Tracheal epithelial cell (primary cell): ENCODE measurements around the gene HOXA3. TPM values are rescaled to one million over a fixed set of nuclear protein-coding genes. Genes with fewer than 3 reads are reported as not detected.

Source experiments
- total RNA-seq: library from RNA; depleted of rRNA; stranded (reverse); fragments of >200 nt; gene quantifications from 2 replicates; pipeline ENCODE4 v1.2.1, GENCODE V29; 2014

HOXA3 gene
- 0.85 and 1.7 TPM in 2 replicates for total RNA-seq

DNA sequence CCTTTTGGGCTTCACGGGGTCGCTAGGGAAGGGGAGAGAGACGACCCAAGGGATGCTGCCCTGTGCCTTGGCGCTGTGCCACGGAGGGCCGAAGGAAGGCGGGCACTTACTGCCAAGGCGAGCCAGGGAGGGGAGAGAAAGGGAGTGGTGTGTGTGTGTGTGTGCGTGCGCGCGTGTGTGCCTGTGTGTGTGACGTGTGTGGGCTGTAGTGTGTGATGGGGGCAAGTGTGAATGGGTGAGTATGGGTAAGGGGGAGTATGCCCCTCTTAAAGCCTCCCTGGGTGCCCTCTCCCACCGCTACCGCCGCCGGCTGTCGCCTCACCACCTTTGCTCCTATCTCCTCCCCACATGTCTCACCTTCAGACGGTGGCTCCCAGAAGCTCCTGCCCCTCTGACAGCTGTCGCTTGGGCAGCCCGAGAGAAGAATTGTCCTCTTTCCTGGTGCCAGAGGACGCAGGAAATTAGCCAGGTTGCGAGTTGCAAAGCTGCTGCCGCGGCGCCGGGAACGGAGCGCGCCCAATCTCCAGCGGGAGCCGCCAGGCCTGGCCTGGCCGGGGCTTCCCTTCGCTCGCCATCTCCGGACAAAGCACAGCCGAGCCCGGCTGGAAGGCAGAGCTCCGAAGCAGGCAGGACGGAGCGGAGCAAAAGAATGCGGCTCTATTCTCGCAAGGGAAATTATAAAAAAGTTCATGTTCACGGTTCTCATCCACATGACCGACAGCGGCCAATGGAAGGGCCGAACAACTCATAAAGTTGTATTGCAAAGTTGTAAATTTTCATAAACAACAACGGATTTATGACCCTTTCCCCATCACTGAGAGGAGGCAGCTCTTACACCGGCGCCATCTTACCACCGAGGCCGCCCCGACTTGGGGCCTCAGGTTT lies at the start of gene HOXA3:
Gene HOXA3, minus strand, starts transcription at position 653 of the 885 bp plus-strand sequence. CDS start 41,943 bp downstream, outside the sequence.

DNA sequence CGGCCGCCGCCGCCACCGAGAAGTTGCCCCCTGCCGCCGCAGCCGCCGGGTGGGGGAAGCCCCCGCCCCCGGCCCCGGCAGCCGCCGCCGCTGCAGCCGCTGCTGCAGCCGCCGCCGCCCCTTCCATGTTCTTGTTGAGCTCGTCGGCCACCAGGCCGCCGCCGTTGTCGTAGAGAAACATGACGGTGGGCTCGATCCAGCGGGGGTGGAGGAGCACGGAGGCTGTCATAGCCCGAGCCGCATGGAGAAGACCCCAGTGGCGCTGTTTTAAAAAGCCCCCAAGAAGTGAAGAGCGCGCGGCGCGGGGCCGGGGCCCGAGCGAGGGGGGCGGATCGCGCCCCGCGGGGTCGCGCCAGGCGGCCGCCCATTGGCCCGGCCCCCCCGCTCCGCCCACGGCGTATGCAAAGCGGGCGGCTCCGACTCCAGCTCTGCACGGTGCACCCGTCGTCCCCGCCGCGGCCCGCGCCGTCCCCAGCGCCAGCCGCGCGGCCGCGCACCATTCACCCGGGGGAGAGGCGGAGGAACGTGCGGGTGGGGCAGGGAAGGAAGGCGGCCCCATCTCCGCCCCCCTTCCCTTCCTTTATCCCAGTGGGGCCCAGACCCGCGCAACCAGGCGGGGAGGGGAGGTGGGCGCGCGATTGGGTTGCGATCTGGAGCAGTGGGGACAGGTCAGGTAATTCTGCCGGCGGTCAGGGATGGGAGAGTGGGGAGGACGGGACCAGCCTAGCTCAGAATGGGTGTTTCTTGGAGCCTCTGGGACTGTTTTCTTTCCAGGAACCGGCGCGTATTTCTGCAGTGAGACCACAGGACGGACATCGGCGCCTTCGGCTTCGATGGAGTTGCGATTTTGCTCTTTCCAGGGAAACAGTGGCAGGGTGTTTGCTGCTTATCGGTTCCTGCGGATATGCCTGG lies 47.7 kb upstream of the HOXA3 start, which contains the start of gene HOXA13:
Gene HOXA13, minus strand, starts transcription at position 243 of the 912 bp plus-strand sequence. Its CDS starts 14 bp downstream, at position 229.

DNA sequence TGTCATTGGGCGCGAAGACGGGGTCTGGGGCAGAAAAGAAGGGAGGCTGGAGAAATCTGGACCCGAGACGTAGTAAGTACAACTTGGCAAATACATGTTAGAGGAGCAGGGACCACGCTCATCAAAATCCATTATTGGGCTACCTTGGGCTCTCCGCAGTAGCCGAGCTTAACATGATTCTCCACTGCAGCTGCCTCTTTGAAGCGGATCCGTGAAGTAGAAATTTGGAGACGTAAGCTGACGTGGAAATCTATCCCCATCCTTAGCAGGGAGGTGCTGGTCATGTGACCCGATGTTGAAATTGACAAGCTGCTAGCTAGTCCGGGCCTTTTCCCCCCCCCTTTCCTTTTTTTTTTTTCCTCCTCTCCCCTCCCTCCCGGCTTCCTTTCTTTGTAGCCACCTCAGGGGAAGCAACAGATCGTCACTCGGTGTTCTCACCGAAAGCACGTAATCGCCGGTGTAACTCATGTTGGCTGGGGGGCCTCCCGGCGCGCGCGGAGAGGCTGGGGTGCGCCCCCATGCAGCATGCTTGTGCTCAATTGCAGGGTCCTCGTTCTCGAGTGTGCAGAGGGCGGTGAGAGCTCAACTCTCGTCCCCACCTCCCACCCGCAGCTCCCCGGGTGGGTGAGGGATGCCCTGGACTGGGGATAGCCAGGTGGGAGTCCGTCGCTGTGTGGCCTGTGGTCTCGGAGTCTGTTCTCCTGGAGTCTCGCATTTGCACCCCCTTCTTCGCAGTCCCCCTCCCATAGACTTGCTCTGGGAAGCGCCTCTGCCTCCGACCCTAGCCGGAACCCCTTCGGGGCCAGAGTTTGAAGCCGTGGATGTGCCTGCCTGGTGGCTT lies 32.9 kb upstream of the HOXA3 start, which contains the start of gene HOXA11:
Gene HOXA11, minus strand, starts transcription at position 220 of the 841 bp plus-strand sequence. Its CDS starts 88 bp downstream, at position 132.

DNA sequence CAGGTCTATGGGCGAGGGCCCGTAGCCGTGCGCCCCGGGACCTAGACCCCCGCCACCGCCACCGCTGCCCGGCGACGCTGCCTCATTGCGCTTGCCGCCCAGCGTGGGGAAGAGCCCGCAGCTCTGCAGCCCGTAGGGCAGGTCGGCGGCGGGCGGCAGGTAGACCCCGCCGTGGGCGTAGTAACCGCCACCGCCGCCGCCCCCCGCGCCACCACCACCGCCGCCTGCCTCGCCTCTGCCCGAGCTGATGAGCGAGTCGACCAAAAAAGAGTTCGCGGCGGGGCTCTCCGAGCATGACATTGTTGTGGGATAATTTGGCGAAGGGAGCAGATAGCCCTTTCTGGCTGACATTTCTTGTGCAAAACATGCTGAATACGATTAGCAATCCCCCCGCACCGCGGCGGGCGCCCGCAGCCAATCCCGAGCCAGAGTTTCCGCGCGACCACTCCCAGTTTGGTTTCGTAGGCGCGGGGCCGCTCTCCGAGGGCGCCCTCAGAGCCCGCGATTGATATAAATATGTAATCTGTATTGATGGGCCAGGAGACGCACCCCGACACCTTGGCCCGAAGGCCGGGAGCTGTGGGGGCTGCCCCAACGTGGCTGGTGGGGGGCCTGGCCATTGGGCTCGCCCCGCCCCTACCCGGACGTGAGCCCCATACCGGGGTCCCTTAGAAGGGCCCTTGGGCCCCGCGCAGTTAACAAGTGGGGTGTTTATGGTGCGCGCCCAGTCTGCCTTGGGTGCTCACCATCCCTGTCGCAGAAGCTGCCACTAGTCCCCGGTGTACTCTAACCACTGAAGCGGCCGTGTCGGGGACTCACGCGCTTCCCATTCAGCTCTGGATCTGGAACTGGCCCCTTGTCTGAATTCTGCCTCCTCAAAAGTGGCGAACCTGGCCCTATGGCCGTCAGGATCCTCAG lies 21.8 kb upstream of the HOXA3 start, which contains the start of gene HOXA10:
Gene HOXA10, minus strand, starts transcription at position 365 of the 918 bp plus-strand sequence. Its CDS starts 14 bp downstream, at position 351.

DNA sequence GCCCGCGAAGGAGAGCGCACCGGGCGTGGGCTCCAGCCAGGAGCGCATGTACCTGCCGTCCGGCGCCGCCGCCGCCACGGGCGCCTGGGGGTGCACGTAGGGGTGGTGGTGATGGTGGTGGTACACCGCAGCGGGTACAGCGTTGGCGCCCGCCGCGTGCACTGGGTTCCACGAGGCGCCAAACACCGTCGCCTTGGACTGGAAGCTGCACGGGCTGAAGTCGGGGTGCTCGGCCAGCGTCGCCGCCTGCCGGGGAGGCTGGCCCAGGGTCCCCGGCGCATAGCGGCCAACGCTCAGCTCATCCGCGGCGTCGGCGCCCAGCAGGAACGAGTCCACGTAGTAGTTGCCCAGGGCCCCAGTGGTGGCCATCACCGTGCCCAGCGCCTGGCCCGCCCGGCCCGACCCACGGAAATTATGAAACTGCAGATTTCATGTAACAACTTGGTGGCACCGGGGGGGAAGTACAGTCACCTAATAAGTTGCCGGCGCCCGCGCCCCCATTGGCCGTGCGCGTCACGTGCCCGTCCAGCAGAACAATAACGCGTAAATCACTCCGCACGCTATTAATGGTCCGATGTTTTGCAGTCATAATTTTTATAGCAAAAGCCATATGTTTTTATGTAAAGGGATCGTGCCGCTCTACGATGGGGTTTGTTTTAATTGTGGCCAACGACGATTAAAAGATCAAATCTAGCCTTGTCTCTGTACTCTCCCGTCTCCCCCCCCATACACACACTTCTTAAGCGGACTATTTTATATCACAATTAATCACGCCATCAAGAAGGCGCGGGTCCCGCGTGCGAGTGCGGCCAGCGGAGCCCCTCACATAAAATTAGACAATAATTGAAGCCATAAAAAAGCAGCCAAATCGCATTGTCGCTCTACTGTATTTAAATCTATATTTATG lies 13.0 kb upstream of the HOXA3 start, which contains the start of gene HOXA9:
Gene HOXA9, minus strand, starts transcription at position 449 of the 907 bp plus-strand sequence. Its CDS starts 80 bp downstream, at position 369.

DNA sequence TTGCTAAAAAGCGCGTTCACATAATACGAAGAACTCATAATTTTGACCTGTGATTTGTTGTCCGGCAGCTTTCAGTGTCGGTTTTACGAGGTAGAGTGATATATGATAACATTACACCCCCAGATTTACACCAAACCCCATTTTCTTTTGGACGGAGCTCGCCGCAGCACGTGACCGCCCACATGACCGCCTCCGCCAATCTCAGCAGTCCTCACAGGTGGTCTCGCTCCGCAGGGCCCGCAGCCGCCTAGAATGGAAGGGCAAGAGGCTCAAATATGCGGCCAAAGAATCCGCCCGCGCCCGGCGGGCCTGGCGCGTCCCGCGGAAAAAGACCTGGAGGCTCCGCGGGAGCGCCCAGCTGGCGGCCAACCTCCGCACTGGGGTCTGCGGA lies 4.1 kb upstream of the HOXA3 start, which contains the start of gene HOXA7:
Gene HOXA7, minus strand, starts transcription at position 168 of the 391 bp plus-strand sequence. Its CDS starts 130 bp downstream, at position 38.

DNA sequence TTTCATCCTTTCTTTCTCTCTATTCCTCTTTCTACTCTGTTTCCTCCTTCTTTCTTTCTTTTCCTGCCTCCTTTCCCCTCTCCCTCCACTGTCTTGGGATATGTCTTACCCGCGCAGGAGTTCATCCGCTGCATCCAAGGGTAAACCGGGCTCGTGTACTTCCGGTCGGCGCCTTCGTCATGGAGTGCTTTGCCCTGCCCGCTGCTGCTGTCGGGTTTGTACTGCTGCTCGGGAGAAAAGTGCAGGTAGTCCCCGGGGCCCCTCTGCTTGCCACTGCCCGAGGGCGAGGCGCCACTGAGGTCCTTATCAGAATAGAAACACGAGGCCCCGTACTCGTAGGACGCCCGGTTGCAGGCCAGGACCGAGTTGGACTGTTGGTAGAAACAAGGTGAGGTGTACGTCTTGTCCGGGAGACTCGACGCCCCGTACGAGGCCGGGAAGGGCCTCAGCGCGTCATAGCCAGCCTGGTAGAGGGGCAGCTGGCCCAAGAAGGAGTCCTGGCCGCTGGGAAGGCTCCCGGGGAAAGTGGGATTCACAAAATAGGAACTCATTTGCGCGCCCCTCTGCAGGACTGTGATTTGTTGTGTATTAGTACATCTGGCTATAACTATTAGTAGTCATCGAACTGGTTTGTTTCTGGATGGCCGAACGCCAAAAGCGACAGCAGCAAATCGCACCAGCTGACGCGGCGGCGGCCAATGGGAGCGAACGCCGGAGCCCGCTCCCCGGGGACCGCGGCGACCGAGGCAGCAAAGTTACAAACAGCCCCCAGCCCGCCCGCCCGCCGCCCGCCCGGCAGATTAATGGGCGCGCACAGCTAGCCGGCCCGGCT lies 5.0 kb downstream of the HOXA3 start, which contains the start of gene HOXA6:
Gene HOXA6, minus strand, starts transcription at position 576 of the 832 bp plus-strand sequence. Its CDS starts 25 bp downstream, at position 551.

DNA sequence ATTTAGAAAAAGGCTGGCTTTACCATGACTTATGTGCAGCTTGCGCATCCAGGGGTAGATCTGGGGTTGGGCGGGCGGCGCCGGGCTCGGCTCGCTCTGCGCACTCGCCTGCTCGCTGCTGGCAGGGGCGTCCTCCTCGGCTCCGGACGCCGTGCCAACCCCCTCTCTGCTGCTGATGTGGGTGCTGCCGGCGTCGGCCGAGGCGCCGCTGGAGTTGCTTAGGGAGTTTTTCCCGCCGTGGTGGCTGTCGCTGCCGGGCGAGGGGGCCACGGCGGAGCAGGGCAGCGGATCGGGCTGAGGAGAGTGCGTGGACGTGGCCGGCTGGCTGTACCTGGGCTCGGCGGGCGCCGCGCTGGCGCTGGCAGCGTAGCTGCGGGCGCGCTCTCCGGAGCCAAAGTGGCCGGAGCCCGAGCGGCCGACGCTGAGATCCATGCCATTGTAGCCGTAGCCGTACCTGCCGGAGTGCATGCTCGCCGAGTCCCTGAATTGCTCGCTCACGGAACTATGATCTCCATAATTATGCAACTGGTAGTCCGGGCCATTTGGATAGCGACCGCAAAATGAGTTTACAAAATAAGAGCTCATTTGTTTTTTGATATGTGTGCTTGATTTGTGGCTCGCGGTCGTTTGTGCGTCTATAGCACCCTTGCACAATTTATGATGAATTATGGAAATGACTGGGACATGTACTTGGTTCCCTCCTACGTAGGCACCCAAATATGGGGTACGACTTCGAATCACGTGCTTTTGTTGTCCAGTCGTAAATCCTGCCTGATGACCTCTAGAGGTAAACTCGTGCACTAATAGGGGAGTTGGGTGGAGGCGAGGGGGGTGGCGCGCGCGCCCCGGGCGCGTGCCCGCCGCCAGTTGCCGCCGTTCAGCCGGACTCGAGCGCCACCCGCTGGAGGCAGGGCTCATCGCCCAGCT lies 9.1 kb downstream of the HOXA3 start, which contains the start of gene HOXA5:
Gene HOXA5, minus strand, starts transcription at position 659 of the 927 bp plus-strand sequence. Its CDS starts 74 bp downstream, at position 585.

DNA sequence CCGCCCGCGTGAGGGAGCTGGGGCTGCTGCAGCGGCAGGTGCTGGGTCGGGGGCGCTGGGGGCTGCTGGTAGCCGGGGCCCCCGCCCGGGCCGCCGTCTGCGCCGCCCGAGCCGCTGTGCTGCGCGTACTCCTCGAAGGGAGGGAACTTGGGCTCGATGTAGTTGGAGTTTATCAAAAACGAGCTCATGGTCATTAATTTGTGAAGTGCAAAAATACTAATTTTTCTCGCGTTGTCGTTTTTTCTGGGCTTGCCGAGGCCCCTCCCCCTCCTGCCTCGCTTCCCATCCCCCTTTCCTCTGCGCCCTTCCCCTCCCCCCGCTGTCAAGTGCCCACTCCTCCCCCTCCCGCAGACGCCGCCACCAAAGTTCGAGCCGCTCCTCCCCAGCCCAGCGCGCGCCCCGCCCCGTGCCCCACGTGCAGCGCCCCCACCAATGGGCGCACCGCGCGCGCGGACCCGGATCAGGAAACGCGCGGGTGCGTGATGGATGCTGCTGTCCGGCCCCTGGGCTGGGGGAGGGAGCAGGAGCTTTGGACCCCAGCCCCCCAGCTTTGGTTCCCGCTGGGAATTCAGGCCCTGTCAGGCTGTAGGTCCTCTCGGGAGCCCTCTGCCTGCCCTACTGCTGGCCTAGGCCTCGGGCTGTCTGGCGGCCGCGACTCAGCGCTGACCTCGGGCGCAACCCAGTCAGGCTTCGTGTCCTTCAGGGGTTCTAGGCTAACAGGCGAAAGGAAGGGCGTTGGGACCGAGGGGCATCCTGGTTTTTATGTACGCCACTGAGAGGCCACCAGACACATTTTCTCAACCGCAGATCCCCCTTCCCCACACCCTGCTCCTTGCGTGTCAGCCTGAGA lies 21.6 kb downstream of the HOXA3 start, which contains the start of gene HOXA4:
Gene HOXA4, minus strand, starts transcription at position 218 of the 850 bp plus-strand sequence. Its CDS starts 24 bp downstream, at position 194.

DNA sequence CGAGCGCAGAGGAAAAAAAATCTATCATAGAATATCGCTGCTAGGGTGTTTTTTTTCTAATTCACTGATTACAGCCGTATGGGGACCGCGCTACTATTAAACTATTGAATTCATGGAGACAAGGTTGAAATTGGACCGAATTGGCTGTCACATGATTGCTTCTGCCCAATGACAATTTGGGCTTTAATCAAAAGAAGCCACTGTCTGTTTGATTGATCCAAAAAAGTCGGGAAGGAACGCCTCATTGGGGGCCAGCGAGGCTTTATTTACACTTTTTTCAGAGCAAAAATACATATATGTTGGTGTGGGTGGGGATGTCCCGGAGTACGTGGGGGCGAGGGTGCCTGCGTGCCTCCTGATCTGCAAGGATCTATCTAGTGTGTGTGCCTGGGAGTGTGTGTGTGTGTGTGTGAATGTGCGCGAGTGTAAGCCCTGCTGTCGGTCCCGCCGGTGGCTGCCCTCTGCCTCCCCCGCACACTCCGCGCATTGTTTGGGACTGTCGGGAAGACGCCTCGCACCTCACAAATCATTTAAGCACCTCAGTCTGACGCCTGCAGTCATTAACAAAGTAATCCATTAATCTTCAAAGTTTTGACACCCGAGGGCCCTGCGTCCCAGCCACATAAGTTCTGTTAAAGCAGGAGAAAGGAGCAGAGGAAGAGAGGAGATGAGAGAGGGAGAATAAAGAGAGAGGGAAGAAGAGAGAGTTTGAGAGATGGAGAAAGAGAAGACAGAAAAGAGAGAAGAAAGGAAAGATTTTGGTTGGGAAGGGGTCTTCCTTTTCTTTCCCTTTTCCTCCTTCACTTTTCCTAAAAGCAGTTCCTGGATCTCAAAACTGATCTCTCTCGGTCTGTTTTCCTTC lies 49.6 kb downstream of the HOXA3 start, which contains the start of gene HOXA2:
Gene HOXA2, minus strand, starts transcription at position 103 of the 862 bp plus-strand sequence. CDS start 183 bp downstream, outside the sequence.

DNA sequence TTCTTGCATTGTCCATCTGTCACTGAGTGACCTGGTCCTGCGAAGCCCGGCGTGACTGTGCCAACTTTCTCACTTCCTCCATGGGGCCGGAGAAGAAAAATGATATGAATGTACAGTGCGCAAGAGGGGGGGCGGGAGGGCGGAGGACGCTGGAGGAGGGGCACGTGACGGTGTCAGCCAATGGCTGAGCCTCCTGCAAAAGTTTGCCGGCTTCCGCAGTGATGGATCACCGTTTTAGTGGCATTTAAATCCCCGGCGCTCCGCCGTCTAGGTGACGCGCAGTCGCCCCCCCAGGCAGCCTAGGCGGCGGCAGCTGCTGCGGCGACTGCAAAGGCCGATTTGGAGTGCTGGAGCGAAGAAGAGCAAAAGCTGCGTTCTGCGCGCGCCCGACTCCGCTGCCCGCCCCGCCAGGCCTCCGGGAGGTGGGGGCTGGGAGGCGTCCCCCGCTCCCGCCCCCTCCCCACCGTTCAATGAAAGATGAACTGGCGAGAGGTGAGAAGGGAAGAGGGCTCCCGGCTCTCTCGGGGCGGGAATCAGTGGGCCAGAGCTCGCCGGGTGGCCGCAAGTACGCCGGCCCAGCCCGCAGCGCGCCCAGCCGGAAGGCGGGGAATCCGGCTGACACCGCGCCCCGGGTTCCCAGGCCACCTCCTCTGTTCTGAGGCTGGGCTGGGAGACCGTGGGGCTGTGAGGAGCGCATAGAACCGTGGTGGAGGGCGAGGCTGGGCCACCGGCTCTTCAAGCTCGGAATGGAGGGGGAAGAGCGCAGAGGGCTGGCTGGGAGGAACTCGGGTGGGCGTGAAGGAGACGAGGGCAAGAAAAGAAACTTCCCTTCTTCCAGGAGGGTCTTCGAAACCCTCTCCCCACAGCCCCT lies 56.3 kb downstream of the HOXA3 start, which contains the start of gene HOXA1:
Gene HOXA1, minus strand, starts transcription at position 104 of the 871 bp plus-strand sequence. Its CDS starts 88 bp downstream, at position 16.

